H9 (cell line): ENCODE data around the gene GAMT. TPM values are rescaled to one million over a fixed set of nuclear protein-coding genes. Genes with fewer than 3 reads are reported as not detected.

ENCODE experiments used
- DNase-seq: peaks from one replicate; pipeline ENCODE4 v3.0.0-alpha.2; 2017
- H2AFZ ChIP-seq: one replicate; pipeline ENCODE4 v1.6.1; 2013; ENCODE audit warnings: mild to moderate bottlenecking, low read length, control low read depth, moderate library complexity
- H2AK5ac ChIP-seq: 2 replicates; pipeline ENCODE4 v1.6.1; 2013; ENCODE audit warnings: low read length, control low read depth, mixed read lengths; ENCODE audit not compliant: insufficient read length
- H2BK120ac ChIP-seq: one replicate; pipeline ENCODE4 v1.6.1; 2013; ENCODE audit warnings: low read depth, mild to moderate bottlenecking, low read length, control low read depth, inconsistent platforms; ENCODE audit not compliant: poor library complexity, severe bottlenecking
- H2BK12ac ChIP-seq: 2 replicates; pipeline ENCODE4 v1.6.1; 2013; ENCODE audit warnings: low read length, control low read depth, mixed read lengths, low read depth; ENCODE audit not compliant: insufficient read length
- H2BK15ac ChIP-seq: 2 replicates; pipeline ENCODE4 v1.6.1; 2013; ENCODE audit warnings: low read depth, low read length, control low read depth
- H2BK20ac ChIP-seq: one replicate; pipeline ENCODE4 v1.6.1; 2013; ENCODE audit warnings: low read depth, mild to moderate bottlenecking, low read length, control low read depth, inconsistent platforms; ENCODE audit not compliant: poor library complexity, severe bottlenecking
- H2BK5ac ChIP-seq: 2 replicates; pipeline ENCODE4 v1.6.1; 2013; ENCODE audit warnings: low read length, control low read depth, mixed read lengths; ENCODE audit not compliant: insufficient read length
- H3K14ac ChIP-seq: 2 replicates; pipeline ENCODE4 v1.6.1; 2013; ENCODE audit warnings: low read length, control low read depth; ENCODE audit not compliant: insufficient read depth
- H3K18ac ChIP-seq: 2 replicates; pipeline ENCODE4 v1.6.1; 2013; ENCODE audit warnings: low read depth, mild to moderate bottlenecking, mixed read lengths, low read length, control low read depth; ENCODE audit not compliant: insufficient read length
- H3K23ac ChIP-seq: 2 replicates; pipeline ENCODE4 v1.6.1; 2013; ENCODE audit warnings: low read length, control low read depth, mixed read lengths, low read depth; ENCODE audit not compliant: insufficient read length
- H3K23me2 ChIP-seq: 2 replicates; pipeline ENCODE4 v1.6.1; 2013; ENCODE audit warnings: low read depth, mild to moderate bottlenecking, mixed read lengths, low read length, control low read depth; ENCODE audit not compliant: insufficient read length, poor library complexity, severe bottlenecking
- H3K27ac ChIP-seq: 2 replicates; pipeline ENCODE4 v1.5.1; 2013; ENCODE audit warnings: low read length, control low read depth, mixed read lengths, low read depth; ENCODE audit not compliant: insufficient read length
- H3K27me3 ChIP-seq: 2 replicates; pipeline ENCODE4 v1.6.1; 2013; ENCODE audit warnings: low read length, control low read depth, inconsistent platforms; ENCODE audit not compliant: insufficient read depth
- H3K4ac ChIP-seq: 2 replicates; pipeline ENCODE4 v1.6.1; 2013; ENCODE audit warnings: low read depth, mild to moderate bottlenecking, control low read depth, inconsistent platforms, low read length, moderate library complexity
- H3K4me1 ChIP-seq: 2 replicates; pipeline ENCODE4 v1.6.1; 2013; ENCODE audit warnings: low read length, control low read depth, inconsistent platforms; ENCODE audit not compliant: insufficient read depth
- H3K4me2 ChIP-seq: 2 replicates; pipeline ENCODE4 v1.6.1; 2013; ENCODE audit warnings: low read length, control low read depth, mixed read lengths; ENCODE audit not compliant: insufficient read length, insufficient read depth
- H3K56ac ChIP-seq: 2 replicates; pipeline ENCODE4 v1.6.1; 2013; ENCODE audit warnings: low read depth, mild to moderate bottlenecking, mixed read lengths, low read length, control low read depth; ENCODE audit not compliant: insufficient read length
- H3K79me1 ChIP-seq: 2 replicates; pipeline ENCODE4 v1.6.1; 2013; ENCODE audit warnings: low read depth, mild to moderate bottlenecking, moderate library complexity, low read length, control low read depth, inconsistent platforms; ENCODE audit not compliant: insufficient read depth, poor library complexity, severe bottlenecking
- H3K79me2 ChIP-seq: 2 replicates; pipeline ENCODE4 v1.6.1; 2013; ENCODE audit warnings: low read length, control low read depth, inconsistent platforms; ENCODE audit not compliant: insufficient read depth
- H3K9ac ChIP-seq: 2 replicates; pipeline ENCODE4 v1.6.1; 2013; ENCODE audit warnings: low read length, control low read depth, mixed read lengths; ENCODE audit not compliant: insufficient read length; ENCODE audit errors: extremely low read depth
- H3K9me3 ChIP-seq: one replicate; pipeline ENCODE4 v1.6.1; 2013; ENCODE audit warnings: low read depth, low read length, inconsistent platforms; ENCODE audit not compliant: control insufficient read depth
- H3T11ph ChIP-seq: one replicate; pipeline ENCODE4 v1.6.1; 2013; ENCODE audit warnings: mild to moderate bottlenecking, low read length, control low read depth, inconsistent platforms
- H4K20me1 ChIP-seq: one replicate; pipeline ENCODE4 v1.6.1; 2013; ENCODE audit not compliant: control insufficient read depth, insufficient read length, insufficient read depth
- H4K5ac ChIP-seq: 2 replicates; pipeline ENCODE4 v1.6.1; 2013; ENCODE audit warnings: low read depth, mild to moderate bottlenecking, mixed read lengths, low read length, control low read depth; ENCODE audit not compliant: insufficient read length
- H4K8ac ChIP-seq: replicated peaks from 2 replicates; pipeline ENCODE4 v1.6.1; 2013; ENCODE audit warnings: low read length, control low read depth, mixed read lengths, low read depth; ENCODE audit not compliant: insufficient read length
- H4K91ac ChIP-seq: 2 replicates; pipeline ENCODE4 v1.6.1; 2013; ENCODE audit warnings: low read depth, mild to moderate bottlenecking, moderate library complexity, mixed read lengths, low read length, control low read depth; ENCODE audit not compliant: insufficient read length
- H3K27ac Mint-ChIP-seq, 3 experiments: 2 replicates in 2 of 3; 3 replicates in 1 of 3; pipeline ENCODE4 v1.8.0; 2020 to 2021; ENCODE audit warnings: mixed read lengths in 3 of 3, mild to moderate bottlenecking in 1 of 3, moderate library complexity in 1 of 3
- H3K27me3 Mint-ChIP-seq: 2 replicates; pipeline ENCODE4 v1.8.0; 2021; ENCODE audit warnings: low read depth, mild to moderate bottlenecking, moderate library complexity, mixed read lengths
- H3K36me3 Mint-ChIP-seq, 3 experiments: 2 replicates in 2 of 3; 3 replicates in 1 of 3; pipeline ENCODE4 v1.8.0; 2020 to 2021; ENCODE audit warnings: low read depth in 3 of 3, mixed read lengths in 3 of 3; ENCODE audit not compliant: insufficient read depth in 1 of 3
- H3K4me1 Mint-ChIP-seq, 2 experiments: 2 replicates each; pipeline ENCODE4 v1.8.0; 2020; ENCODE audit warnings: mixed read lengths in 2 of 2
- H3K4me3 Mint-ChIP-seq, 2 experiments: 2 replicates in 1 of 2; 3 replicates in 1 of 2; pipeline ENCODE4 v1.8.0; 2020 to 2021; ENCODE audit warnings: mild to moderate bottlenecking in 2 of 2, mixed read lengths in 2 of 2, moderate library complexity in 1 of 2
- H3K9me3 Mint-ChIP-seq, 2 experiments: 2 replicates in 1 of 2; 3 replicates in 1 of 2; pipeline ENCODE4 v1.8.0; 2020; ENCODE audit warnings: mild to moderate bottlenecking in 2 of 2, mixed read lengths in 2 of 2, moderate library complexity in 1 of 2
- WGBS: extraction: QIAGEN DNeasy Blood & Tissue Kit; methylation state at CpG from one replicate; pipeline ENCODE4 v1.1.7; 2013; ENCODE audit warnings: missing lambda C conversion rate, low lambda C conversion rate, mixed read lengths; ENCODE audit not compliant: insufficient read length; ENCODE audit errors: extremely low coverage; 5-methylcytosine and 5-hydroxymethylcytosine counted together
- total RNA-seq: library from RNA; stranded (reverse); gene quantifications from 2 replicates; pipeline ENCODE4 v1.2.1, GENCODE V29; 2021
- TF ChIP-seq, protein P1 (sequence below): fragments of 200-600 bp; sonication (generic); conservative IDR thresholded peaks from 3 replicates; pipeline ENCODE4 v1.8.0; 2021; ENCODE audit warnings: antibody characterized with exemption, mild to moderate bottlenecking

GAMT gene
- total RNA-seq, 1 experiment from 2014 or later, result 26.6 TPM

DNA sequence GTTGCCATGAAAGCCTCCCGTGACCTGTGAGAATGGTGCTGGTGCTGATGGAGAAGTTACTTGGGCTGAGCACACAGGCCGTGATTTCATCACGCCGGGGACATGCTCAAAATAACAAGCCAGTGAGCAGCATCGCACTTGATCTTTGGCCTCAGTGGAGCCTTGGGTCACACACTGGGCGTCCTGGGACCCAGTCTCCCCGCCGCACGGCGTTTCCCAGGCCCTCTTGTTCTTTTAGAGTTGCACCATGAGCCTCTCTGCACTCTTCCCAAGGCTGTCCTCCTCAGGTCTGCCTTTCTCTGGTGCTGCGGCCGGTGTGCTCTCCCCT lies 27.1 kb downstream of the GAMT start:
- Histone ChIP-seq H3T11ph (no peak overlapping the region), H3K14ac (no peak overlapping the region), H2BK20ac (no peak overlapping the region), H3K18ac (no peak overlapping the region), H3K27ac (no peak overlapping the region), H3K23me2 (no peaks in the 10 kb centered on the region), H2BK12ac (no peak overlapping the region), H3K9me3 (no peaks in the 10 kb centered on the region), H2BK15ac (no peak overlapping the region), H3K27me3 (no peaks in the 10 kb centered on the region), H3K79me2 (no peaks in the 10 kb centered on the region), H3K9ac (no peak overlapping the region), H3K56ac (no peak overlapping the region), H2AK5ac (no peak overlapping the region), H3K79me1 (no peaks in the 10 kb centered on the region), H3K4me2 (no peak overlapping the region), H2BK5ac (no peak overlapping the region), H3K23ac (no peak overlapping the region), H4K20me1 (no peaks in the 10 kb centered on the region), H4K5ac (no peak overlapping the region), H3K4ac (no peak overlapping the region), H2AFZ (no peak overlapping the region), H4K91ac (no peak overlapping the region), H3K4me1 (no peaks in the 10 kb centered on the region), H4K8ac (no peak overlapping the region), H2BK120ac (no peak overlapping the region)
- Mint-ChIP-seq H3K4me3 (no peak overlapping the region; a peak in 1 of 5 replicates), H3K27me3 (no peaks in the 10 kb centered on the region), H3K27ac (peak overlapping the region; percentile 23 to 50 (median 44); a peak in 1 of 7 replicates), H3K9me3 (no peaks in the 10 kb centered on the region), H3K4me1 (no peaks in the 10 kb centered on the region), H3K36me3 (peaks cover 26 to 60% (median 55%) of the 10 kb centered on the region in 3 experiments)
- WGBS, result no CpG with 5 or more reads among the region's 12 CpGs
- TF ChIP-seq, protein P1, sequence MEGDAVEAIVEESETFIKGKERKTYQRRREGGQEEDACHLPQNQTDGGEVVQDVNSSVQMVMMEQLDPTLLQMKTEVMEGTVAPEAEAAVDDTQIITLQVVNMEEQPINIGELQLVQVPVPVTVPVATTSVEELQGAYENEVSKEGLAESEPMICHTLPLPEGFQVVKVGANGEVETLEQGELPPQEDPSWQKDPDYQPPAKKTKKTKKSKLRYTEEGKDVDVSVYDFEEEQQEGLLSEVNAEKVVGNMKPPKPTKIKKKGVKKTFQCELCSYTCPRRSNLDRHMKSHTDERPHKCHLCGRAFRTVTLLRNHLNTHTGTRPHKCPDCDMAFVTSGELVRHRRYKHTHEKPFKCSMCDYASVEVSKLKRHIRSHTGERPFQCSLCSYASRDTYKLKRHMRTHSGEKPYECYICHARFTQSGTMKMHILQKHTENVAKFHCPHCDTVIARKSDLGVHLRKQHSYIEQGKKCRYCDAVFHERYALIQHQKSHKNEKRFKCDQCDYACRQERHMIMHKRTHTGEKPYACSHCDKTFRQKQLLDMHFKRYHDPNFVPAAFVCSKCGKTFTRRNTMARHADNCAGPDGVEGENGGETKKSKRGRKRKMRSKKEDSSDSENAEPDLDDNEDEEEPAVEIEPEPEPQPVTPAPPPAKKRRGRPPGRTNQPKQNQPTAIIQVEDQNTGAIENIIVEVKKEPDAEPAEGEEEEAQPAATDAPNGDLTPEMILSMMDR, result no peak
- DNase-seq, result no peak
